ENCODE data around the gene EXD3. TPM values are rescaled to one million over a fixed set of nuclear protein-coding genes. Genes with fewer than 3 reads are reported as not detected.
"Not testable (repeated sequence)": the region's sequence is repeated elsewhere in the genome, so short reads cannot be mapped to it uniquely, and the experiment has no call there.

Gene EXD3
- total RNA-seq, 1 donor from 2014 or later = 7.6 TPM

DNA sequence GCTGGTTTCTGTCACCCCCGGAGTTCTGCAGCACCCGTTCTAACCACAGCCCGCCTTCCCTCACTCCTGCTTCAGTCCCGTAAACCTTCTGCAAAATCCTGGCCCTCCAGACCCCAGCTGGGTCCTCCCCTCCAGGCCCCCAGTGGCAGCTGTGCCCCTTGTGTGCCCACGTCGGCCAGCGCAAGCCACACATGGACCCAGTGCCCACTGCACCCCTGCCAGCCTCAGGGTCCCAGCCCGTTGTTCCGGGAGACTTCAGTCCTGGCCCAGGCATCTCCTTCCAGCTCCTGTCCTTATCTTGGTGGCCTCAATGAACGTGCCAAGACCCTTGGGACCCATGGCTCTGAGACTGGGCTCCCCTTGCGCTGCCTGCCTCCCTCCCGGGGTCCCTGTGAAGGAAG is 43.2 kb downstream of the EXD3 start:
- DNase-seq = no peak

DNA sequence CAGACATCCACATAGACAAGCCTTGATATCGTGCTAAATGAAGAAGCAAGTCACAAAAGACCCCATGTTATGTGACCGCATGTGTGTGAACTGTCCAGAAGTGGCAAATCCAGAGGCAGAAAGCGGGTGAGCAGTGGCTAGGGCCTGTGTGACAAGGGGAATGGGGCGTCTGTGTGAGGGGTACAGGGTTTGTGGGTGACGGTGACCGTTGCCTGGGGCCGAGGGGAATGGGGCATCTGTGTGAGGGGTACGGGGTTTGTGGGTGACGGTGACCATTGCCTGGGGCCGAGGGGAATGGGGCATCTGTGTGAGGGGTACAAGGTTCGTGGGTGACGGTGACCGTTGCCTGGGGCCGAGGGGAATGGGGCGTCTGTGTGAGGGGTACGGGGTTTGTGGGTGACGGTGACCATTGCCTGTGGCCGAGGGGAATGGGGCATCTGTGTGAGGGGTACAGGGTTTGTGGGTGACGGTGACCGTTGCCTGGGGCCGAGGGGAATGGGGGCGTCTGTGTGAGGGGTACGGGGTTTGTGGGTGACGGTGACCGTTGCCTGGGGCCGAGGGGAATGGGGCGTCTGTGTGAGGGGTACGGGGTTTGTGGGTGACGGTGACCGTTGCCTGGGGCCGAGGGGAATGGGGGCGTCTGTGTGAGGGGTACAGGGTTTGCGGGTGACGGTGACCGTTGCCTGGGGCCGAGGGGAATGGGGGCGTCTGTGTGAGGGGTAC is 44.1 kb downstream of the EXD3 start:
- DNase-seq = not testable (repeated sequence)

DNA sequence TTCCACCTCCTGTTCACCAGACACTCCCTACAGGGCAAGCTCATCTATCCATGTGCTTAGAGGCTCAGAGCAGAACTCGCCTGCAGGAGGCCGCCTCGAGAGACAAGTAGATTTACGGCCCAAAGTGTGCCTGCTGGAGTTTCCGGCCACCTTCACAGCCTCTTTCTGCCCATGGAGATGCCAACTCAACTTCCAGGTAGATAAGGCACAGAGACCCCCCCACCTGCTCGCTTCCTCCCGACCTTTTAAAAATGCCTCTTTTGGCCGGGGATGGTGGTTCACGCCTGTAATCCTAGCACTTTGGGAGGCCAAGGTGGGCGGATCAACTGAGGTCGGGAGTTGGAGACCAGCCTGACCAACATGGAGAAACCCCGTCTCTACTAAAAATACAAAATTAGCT is 46.6 kb downstream of the EXD3 start:
- no peak for DNase-seq

DNA sequence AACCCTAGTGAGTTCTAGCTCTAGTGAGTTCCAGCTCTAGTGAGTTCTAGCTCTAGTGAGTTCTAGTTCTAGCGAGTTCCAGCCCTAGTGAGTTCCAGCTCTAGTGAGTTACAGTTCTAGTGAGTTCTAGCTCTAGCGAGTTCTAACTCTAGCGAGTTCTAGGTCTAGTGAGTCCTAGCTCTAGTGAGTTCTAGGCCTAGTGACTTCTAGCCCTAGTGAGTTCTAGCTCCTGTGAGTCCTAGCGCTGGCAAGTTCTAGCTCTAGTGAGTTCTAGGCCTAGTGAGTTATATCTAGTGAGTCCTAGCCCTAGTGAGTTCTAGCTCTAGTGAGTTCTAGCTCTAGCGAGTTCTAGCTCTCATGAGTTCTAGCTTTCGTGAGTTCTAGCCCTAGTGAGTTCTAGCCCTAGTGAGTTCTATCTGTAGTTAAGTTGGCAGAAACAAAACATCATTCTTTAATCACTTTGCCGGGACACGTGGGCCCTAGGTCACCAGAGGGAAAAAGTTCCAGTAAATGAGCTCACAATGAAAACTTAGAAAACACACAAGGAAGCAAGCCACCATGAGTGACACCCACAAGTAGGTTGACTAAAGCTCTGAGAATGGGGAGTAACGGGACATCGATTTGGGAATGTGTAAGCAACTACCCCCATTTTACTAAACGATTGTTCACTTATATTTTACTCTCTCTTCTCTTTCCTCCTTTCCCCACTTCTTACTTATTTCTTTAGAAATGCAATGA is 47.5 kb downstream of the EXD3 start:
- DNase-seq = no peak

DNA sequence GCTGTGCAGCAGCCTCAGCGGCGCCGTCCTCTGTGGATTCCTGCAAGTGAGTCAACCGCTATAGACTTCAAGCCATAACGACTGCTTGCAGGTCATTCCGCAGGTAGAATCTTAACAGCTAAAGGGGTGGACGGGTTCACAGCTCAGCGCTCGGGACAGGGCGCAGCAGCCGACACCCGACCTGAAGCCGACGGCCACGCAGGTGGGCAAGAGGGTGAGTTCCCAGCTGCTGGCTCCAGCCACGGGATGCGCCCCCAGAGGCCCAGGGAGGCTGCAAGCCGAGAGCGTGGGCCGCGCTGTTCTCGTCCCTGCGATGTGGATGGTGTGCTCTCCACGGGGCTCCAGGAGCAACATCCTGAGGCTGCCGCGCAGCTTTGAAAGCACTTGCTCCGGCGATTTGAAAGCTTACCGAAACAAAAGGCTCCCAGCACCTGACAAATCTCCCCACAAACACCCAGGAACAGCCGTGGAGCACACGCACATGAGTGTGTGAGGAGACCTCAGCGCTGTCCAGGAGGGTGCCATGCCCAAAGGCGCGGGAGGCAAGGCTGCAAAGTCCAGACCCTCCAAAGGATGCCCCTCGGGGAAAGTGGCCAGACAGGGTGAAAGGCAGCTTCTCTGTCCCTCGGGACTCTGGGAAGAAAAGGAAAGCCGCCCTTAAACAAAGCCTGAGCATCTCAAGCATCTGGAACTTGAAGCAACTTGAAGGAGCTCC is 48.7 kb downstream of the EXD3 start:
- no peak for DNase-seq

DNA sequence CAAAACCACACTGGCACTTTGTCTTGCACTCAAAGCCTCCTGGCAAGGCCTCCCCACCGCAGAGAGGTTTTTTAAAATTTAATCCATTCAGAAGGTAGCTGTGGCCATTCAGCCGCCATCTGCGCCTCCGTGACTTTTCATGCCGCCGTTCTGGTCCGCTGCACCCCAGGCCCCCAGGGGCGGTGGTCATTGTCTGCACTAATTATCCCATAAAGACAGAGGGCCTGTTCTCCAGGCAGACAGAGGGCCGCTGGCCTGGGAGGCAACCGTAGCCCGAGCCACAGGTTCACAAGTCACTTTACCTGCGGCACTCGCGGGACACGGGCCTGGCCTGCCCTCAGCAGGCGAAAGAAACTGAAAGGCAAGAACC is 49.4 kb downstream of the EXD3 start:
- DNase-seq = no peak

DNA sequence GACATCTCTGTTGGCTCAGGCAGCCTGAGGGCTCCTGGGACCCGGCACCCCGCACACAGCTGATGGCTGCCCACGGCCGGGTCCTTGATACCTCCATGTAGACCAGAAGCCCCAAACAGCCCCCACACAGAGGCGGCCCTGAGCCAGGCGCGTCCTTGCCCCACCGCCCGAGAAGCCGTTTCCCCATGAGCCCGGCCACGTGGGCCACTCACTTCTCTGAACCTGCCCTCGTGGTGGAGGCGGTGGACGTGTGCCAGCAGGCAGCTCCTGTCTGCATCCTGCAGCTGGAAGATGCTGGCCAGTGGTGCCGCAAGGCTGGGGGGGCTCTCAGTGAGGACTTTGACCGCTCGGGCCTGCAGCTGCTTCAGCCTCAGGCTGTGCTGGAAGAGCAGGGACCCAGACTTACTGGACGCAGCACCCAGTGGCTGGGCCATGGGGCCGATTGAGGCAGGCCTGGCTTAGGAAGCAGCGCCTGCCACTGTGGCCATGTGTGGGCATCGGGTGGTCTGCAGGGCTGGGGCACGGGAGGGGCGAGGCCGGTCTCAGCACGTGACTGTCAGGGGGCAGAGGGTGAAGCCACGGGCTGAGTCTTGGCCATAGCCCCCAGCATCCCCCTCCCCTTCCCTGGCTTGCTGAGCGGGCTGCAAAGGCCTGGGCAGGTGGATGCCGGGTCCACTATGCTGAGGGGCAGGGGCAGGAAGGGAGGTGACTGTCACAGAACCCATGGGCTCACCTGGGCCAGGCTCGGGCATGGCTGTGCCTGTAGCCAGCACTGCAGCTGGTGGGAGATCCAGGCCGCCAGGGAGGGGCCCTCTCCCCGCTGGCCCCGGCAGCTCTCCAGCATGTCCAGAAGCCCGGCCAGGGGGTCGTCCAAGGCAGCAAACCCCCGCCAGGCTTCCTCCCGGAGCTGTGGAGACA is 50.0 kb downstream of the EXD3 start:
- DNase-seq = no peak

DNA sequence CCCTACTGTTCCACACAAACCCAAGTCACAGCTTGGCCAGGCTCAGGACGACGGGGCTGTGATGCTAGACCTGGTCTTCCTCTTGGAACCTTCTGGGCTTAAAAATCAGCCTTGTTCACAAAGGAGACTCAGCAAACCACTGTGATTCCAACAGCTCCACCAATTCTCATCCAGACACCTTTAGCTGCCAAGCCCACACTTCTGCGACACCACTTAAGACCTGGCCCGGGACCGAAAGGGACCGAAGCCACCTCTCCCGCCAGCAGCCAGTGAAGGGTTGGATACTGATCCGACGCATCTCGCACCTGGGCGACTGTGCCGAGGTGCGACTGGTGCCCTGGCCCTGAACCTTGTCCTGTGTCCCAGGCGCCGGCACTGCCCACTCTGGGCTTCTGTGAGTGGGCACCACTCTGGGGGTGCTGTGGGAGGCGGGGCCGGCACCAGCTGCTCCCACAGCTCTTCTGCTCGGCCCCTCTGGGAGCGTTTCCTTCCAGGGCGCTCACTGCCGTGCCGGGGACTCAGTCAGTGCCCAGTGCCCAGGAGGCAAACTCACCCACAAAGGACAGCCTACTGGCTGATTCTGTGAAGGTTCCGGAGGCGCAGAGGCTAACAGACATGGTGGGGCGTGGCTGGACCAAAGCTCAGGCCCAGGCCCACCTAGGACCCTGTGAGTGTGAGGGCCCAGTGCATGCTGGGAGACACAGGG is 50.9 kb downstream of the EXD3 start:
- no peak for DNase-seq

DNA sequence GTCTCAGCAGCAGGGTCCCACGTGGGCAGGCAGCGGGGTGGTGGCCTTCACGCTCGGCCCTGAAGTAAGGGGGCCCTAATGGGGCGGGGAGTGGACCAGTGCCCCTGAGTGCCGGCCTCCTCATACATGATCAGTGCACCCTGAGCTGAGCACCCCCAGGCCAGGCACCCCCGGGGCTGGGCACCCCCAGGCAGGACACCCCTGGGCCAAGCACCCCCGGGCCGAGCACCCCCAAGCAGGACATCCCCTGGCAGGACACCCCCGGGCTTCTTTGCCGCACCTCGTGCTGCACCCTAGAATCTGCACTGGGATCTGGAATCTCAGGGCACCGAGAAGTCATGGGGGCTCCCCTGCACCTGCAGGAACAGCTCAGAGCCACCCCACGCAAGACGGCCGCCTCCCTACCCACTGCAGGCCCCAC is 51.4 kb downstream of the EXD3 start:
- DNase-seq = no peak

DNA sequence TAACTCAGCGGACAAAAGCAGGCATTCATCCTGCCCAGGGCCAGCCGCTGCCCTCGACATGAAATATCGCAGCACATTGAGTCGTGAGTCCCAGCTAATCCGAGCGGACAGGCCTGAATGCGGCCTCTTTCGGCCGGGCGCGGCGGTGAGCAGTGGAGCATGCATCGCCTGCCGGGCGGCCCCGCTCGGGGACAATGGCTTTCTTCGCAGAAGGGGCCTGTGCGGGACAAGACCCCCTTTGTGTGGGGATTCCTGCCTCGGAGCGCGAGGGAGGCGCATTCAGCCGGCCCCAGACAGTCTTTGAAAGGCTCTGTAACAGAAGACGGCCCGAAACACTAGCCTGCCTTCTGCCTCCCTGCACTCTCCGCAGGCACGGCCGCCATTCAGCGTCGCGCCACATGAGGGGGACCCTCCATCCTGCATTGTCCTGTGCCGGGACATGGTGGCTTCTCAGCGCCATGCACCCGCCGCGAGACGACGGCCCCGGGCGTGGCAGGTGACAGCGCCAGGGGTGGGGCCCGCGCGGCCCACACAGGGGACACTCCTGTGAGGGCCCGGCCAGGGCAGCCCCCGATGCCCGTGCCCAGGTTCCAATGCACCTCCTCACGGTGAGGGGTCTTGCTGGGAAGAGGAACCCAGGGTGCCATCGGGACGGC is 52.0 kb downstream of the EXD3 start:
- no peak for DNase-seq

DNA sequence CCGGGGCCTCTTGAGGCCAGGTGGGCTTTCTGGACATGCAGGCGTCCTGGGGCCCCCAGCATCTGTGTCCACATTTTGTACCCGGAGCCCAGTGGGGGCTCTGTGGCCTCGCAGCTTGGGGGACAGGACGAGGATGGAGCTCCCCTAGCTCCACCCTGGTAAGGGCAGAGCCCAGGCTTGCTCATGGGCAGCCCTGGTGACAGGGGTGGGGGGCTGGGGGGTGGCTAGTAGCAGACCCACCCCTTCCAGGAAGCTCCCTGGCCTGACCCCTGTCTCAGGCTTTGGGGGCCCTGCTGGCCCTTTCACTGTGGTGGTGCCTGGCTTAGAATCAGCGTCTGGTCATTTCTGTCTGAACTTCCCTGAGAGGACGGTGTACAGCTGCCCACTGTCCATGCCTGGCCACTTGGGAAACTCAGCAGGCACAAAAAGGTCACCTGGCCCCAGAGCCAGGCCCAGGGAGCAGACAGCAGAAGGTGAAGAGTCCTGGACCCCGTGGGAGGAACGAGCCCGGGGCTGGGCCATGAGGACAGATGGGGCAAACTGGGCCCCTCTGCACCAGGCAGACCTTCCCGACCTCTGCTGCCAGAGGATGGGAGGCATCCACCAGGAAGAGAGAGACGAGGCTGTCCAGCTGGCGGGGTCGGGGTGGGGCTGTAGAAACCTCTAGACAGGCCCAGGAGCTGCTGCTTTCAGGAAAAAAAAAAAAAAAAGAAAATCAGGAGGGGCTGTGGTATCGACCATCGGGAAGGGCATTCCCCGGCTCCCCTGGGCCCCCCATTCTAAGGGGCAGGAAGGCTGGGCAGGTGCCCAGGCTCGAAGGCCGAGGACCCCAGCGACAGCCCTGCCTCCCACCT is 52.8 kb downstream of the EXD3 start:
- no peak for DNase-seq

DNA sequence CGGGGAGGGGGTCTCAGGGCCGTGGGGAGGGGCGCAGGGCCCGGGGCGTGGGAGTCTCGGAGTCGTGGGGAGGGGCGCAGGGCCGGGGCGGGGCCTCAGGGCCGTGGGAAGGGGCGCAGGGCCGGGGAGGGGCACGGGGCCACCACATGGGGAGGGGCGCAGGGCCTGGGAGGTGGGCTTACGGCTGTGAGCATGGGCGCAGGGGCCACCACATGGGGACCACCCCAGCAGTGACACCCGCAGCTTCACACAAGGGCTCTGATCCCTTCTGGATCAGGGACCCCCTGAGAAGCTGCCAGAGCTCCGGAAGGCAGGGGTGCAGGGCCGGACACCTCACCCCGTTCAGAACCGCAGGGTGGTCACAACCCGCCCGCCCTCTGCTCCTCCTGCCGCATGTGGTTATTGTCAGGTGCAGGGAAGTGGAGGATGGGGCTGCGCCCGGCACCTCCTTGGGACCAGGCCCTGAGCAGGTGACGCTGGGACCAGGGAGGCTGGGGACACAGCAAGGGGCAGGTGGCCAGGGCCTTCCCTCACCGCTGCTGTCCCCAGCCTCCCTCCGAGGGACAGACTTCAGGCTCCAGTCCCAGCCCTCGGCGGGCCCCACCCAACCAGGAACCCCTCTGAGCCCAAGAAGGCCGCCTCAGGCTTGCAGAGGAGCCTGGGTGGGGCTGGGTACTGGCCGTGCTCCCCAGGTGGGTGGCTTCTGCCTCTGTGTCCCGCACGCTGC is 53.7 kb downstream of the EXD3 start:
- DNase-seq = no peak

DNA sequence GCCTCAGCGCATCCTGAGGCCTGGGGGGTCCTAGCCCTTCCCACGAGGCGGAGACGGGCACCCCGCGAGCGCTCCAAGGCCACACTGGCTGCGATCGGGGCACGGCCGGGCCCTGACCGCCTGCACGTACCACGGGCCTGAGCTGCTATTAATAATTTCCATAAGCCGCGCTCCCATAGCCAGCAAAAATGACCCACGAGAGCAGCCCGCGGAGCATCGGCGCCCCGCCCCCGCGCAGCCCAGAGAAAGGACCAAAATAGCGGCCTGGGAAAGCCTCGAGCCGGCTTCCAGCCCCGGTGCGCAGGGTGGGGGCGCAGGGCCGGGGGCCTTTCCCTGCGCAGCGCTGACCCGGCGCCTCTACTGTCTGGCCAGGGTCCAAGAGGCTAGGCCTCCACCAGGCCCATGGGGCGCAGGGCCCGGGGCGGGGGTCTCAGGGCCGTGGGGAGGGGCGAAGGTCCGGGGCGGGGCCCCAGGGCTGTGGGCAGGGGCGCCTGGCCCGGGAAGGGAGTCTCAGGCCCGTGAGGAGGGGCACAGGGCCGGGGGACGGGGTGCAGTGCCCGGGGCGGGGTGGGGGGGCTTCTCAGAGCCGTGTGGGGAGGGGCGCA is 54.4 kb downstream of the EXD3 start:
- no peak for DNase-seq

DNA sequence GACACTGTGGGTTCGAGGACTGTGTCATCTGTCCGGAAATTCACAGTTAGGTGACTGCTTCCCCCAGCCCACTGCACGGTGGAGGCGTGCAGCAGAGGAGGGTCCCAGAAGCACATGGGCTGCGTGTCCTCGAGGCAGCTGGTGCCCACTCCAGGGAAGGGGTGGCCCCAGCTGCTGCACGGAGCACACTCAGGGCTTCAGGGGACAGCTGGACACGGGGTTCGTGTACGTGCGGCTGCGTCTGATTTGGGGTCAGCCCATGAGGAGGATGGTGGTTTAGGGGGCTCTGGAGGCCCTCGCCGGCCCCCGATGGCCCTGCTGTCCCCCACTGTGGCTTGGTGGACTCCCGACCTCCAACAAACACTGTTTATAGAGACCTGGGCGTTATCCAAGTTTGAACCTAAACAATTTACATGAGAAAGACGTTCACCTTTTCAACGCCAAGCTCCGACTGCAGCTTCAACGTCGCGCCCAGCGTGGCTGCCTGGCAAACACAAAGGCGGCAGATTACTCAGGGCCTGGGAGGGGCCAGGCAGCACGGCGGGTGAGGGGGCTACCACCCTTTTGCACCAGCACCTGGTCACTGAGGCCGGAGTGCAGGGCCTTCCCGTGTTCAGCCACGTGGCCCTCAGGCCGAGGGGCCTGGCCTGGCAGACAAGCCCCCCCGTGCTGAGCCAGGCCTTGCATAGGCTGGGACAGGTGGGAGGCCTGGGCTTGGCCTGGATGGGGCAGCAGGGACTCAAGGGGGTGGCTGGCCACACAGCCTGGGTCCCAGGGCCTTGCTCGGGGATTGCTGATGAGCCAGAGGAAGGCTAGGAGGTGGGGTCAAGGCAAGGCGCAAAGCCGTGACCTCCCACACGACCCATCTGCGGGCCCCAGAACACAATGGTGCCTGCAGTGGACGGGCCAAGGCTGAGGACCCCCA is 55.2 kb downstream of the EXD3 start:
- no peak for DNase-seq

DNA sequence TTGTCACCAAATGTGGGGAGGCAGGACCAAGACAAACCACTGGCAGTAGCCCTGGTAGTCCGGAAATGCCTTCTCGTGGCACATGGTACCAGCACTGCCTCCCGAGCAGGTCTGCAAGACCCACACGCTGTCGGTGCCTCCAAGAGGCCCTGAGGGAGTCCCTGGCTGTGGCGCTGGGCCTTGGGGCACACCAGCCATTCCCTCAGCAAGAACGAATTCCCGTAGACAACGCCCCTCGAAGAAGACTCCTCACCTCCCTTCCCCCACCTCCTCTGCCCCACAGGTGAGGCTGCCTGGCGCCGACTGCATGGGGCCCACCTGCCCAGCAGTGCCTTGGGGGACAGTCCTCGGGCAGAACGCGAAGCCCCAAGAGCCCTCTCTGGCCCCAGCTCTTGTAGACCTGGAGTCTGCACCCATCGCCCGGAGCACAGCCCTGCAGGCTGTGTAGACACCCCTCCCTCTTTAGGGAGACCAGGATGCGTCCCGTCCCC is 56.0 kb downstream of the EXD3 start:
- DNase-seq = no peak

DNA sequence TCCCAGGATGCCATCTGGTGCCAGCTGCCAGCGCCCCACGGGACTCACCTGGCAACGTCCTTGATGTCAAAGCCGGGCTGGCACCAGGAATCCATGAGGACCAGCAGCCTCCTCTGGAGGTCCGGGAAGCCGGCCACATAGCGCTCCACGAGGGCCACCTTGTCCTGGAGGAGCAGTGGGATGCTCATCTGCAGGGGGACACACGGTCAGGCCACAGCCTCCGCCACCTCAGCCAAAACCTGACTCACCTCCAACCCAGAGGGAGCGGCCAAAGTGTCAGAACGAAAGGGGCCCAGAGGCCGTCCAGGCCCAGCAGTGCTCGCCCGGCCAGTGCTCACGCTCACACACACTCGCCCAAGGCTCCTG is 56.5 kb downstream of the EXD3 start:
- no peak for DNase-seq

DNA sequence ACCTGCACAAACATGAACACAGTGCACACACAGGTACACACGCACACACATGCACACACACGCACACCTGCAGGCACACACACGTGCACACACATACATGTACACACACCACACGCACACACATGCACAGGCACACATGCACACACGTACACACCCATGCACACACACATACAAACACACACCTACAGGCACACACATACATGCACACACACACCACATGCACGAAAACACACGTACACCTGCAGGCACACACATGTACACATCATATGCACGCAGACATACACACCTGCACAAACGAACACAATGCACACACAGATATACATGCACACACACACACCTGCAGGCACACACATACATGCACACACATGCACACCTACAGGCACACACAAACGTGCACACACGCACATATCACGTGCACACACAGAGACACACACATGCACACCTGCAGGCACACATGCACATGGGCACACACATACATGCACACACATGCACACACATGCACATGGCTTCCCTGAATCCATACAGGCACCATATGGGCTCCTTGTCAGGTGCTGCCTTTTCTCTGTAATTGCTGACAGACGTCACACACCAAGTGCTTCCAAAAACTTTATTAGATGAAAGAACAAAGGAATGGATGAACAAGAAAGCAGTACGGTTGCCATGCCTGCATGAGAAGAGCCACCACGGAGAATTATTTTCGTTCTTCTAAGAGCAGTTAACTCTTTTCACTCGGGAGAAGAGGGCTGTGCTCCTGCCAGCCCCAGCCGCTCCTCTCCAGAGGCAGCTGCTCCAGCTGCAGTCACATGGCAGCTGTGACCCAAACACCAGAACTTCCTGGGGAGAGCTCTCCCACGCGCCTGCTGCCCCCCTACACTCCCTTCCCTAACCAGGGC is 57.2 kb downstream of the EXD3 start:
- DNase-seq = no peak
